ENCODE results near the gene BAZ1A. TPM values are rescaled to one million over a fixed set of nuclear protein-coding genes. Genes with fewer than 3 reads are reported as not detected.
"Not testable (repeated sequence)": the region's sequence is repeated elsewhere in the genome, so short reads cannot be mapped to it uniquely, and the experiment has no call there.

BAZ1A gene
- total RNA-seq, 1 donor from 2014 or later = 42.5 TPM

GRCh38 chr14:34817768-34818167 lies 57.4 kb downstream of the BAZ1A start:
- H3K27ac Mint-ChIP-seq = no peak overlapping the region
- H3K4me3 Mint-ChIP-seq = no peak overlapping the region
- H3K4me1 Mint-ChIP-seq = no peaks in the 10 kb centered on the region

GRCh38 chr14:34810028-34810427 lies 65.1 kb downstream of the BAZ1A start:
- H3K27ac Mint-ChIP-seq = no peak overlapping the region
- H3K4me1 Mint-ChIP-seq = peaks cover 4% of the 10 kb centered on the region
- DNase-seq (ENCODE audit: low spot score in 2 of 2, unreplicated experiment in 2 of 2) = no peak
- TF ChIP-seq CTCF (IDR thresholded peaks at IDR 0.05; ENCODE audit: unreplicated experiment) = no peak
- peaks cover 19% of the 10 kb centered on the region for H3K36me3 Mint-ChIP-seq
- H3K4me3 Mint-ChIP-seq = no peak overlapping the region
- H3K27me3 Mint-ChIP-seq (ENCODE audit: low read depth) = no peaks in the 10 kb centered on the region
- H3K9me3 Mint-ChIP-seq = peaks cover 8% of the 10 kb centered on the region

More at GRCh38 chr14:34817768-34818167, 57.4 kb downstream of the BAZ1A start:
- Mint-ChIP-seq H3K36me3 (peaks cover 29% of the 10 kb centered on the region), H3K9me3 (peaks cover 11% of the 10 kb centered on the region), H3K27me3 (ENCODE audit: low read depth) (no peaks in the 10 kb centered on the region)
- TF ChIP-seq CTCF (IDR thresholded peaks at IDR 0.05; ENCODE audit: unreplicated experiment) = no peak
- no peak for DNase-seq (ENCODE audit: low spot score in 2 of 2, unreplicated experiment in 2 of 2)

GRCh38 chr14:34806257-34806656 lies 68.9 kb downstream of the BAZ1A start:
- peaks cover 40% of the 10 kb centered on the region for H3K36me3 Mint-ChIP-seq
- no peak for DNase-seq (ENCODE audit: low spot score in 2 of 2, unreplicated experiment in 2 of 2)
- TF ChIP-seq CTCF (IDR thresholded peaks at IDR 0.05; ENCODE audit: unreplicated experiment) = no peak
- H3K4me3 Mint-ChIP-seq = no peak overlapping the region
- peaks cover 14% of the 10 kb centered on the region for H3K9me3 Mint-ChIP-seq
- H3K27me3 Mint-ChIP-seq (ENCODE audit: low read depth) = no peaks in the 10 kb centered on the region
- no peak overlapping the region for H3K27ac Mint-ChIP-seq
- no peaks in the 10 kb centered on the region for H3K4me1 Mint-ChIP-seq

GRCh38 chr14:34804933-34805332 lies 70.2 kb downstream of the BAZ1A start:
- Mint-ChIP-seq H3K27me3 (ENCODE audit: low read depth) (no peaks in the 10 kb centered on the region), H3K4me3 (no peak overlapping the region), H3K9me3 (peaks cover 14% of the 10 kb centered on the region), H3K4me1 (no peaks in the 10 kb centered on the region), H3K27ac (no peak overlapping the region), H3K36me3 (peaks cover 50% of the 10 kb centered on the region)
- no peak for TF ChIP-seq CTCF (IDR thresholded peaks at IDR 0.05; ENCODE audit: unreplicated experiment)
- no peak for DNase-seq (ENCODE audit: low spot score in 2 of 2, unreplicated experiment in 2 of 2)

- not testable (repeated sequence) for DNase-seq (ENCODE audit: low spot score in 2 of 2, unreplicated experiment in 2 of 2); H3K27ac Mint-ChIP-seq; H3K4me3 Mint-ChIP-seq; H3K9me3 Mint-ChIP-seq; H3K4me1 Mint-ChIP-seq; H3K27me3 Mint-ChIP-seq (ENCODE audit: low read depth)
- H3K36me3 Mint-ChIP-seq = peaks cover 57% of the 10 kb centered on the region
These were observed 76.3 kb downstream of the BAZ1A start for GRCh38 chr14:34798861-34799260.

- DNase-seq (ENCODE audit: low spot score in 2 of 2, unreplicated experiment in 2 of 2) = no peak
- no peaks in the 10 kb centered on the region for H3K27me3 Mint-ChIP-seq (ENCODE audit: low read depth)
- peaks cover 54% of the 10 kb centered on the region for H3K36me3 Mint-ChIP-seq
- TF ChIP-seq CTCF (IDR thresholded peaks at IDR 0.05; ENCODE audit: unreplicated experiment) = no peak
- peaks cover 4% of the 10 kb centered on the region for H3K4me1 Mint-ChIP-seq
- no peak overlapping the region for H3K4me3 Mint-ChIP-seq
- no peak overlapping the region for H3K27ac Mint-ChIP-seq
- H3K9me3 Mint-ChIP-seq = peaks cover 9% of the 10 kb centered on the region
These were observed 77.2 kb downstream of the BAZ1A start for GRCh38 chr14:34797747-34798583.
